Measurements from ENCODE around the gene PPT2. TPM values are rescaled to one million over a fixed set of nuclear protein-coding genes. Genes with fewer than 3 reads are reported as not detected.

The PPT2 gene
- total RNA-seq, 1 donor from 2014 or later, result 40.8 TPM

- Mint-ChIP-seq H3K9me3 (ENCODE audit: unreplicated experiment) (no peaks in the 10 kb centered on the region), H3K27me3 (ENCODE audit: unreplicated experiment) (no peaks in the 10 kb centered on the region), H3K27ac (ENCODE audit: unreplicated experiment) (no peak overlapping the region), H3K4me3 (ENCODE audit: unreplicated experiment) (no peak overlapping the region), H3K36me3 (ENCODE audit: unreplicated experiment) (peaks cover 49% of the 10 kb centered on the region), H3K4me1 (ENCODE audit: unreplicated experiment) (peaks cover 3% of the 10 kb centered on the region)
- TF ChIP-seq, protein P1, sequence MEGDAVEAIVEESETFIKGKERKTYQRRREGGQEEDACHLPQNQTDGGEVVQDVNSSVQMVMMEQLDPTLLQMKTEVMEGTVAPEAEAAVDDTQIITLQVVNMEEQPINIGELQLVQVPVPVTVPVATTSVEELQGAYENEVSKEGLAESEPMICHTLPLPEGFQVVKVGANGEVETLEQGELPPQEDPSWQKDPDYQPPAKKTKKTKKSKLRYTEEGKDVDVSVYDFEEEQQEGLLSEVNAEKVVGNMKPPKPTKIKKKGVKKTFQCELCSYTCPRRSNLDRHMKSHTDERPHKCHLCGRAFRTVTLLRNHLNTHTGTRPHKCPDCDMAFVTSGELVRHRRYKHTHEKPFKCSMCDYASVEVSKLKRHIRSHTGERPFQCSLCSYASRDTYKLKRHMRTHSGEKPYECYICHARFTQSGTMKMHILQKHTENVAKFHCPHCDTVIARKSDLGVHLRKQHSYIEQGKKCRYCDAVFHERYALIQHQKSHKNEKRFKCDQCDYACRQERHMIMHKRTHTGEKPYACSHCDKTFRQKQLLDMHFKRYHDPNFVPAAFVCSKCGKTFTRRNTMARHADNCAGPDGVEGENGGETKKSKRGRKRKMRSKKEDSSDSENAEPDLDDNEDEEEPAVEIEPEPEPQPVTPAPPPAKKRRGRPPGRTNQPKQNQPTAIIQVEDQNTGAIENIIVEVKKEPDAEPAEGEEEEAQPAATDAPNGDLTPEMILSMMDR (IDR thresholded peaks at IDR 0.05), result no peak
- DNase-seq (ENCODE audit: extremely low spot score, unreplicated experiment), result no peak
These were observed 12.6 kb downstream of the PPT2 start for GRCh38 chr6:32166411-32167061.

DNA sequence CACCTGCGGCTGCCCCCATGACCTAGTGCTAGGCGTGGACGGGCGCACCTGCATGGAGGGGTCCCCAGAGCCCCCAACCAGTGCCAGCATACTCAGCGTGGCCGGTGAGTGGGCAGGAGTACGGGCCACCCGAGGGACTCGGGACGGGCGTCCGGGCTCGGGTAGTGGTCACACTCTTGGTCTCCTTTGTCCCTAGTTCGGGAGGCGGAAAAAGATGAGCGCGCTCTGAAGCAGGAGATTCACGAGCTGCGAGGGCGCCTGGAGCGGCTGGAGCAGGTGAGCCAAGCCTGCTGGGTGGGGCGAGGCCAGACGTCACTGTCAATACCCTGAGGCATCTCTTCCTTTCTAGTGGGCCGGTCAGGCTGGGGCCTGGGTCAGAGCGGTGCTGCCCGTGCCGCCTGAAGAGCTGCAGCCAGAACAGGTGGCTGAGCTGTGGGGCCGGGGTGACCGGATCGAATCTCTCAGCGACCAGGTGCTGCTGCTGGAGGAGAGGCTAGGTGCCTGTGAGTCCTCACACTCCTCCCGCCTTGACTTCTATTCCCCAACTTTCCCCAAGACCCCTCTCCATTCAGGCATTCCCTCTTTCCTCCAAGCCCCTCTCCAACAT, 13.3 kb downstream of the PPT2 start:
- Mint-ChIP-seq H3K27me3 (ENCODE audit: unreplicated experiment) (no peaks in the 10 kb centered on the region), H3K36me3 (ENCODE audit: unreplicated experiment) (peaks cover 49% of the 10 kb centered on the region), H3K4me1 (ENCODE audit: unreplicated experiment) (peaks cover 3% of the 10 kb centered on the region), H3K27ac (ENCODE audit: unreplicated experiment) (peak overlapping the region; percentile 35), H3K4me3 (ENCODE audit: unreplicated experiment) (no peak overlapping the region), H3K9me3 (ENCODE audit: unreplicated experiment) (no peaks in the 10 kb centered on the region)
- DNase-seq (ENCODE audit: extremely low spot score, unreplicated experiment), result no peak
- TF ChIP-seq, protein P1 (IDR thresholded peaks at IDR 0.05), result no peak

DNA sequence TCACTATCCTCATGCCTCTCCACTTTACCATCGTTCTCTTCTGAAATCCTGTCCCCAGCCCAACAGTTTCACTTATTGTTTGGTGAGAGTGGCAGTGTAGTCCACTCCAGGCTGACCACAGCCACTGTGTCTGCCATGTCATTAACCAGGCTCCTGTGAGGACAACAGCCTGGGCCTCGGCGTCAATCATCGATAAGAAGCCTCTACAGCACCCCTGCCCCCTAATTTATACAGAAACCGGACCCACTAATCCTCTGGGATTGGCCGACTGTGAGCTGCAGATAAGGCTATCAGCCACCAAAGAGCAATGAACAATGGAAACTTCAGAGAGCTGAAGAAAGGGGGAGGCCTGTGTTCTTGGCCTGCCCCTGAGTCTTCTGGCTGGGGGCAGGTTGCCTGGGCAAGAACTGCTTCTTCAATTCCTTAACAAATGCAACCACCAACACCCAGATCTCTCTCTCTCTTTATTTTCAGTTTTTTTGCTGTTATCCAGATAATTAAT, 13.9 kb downstream of the PPT2 start:
- H3K4me1 Mint-ChIP-seq (ENCODE audit: unreplicated experiment), result peaks cover 6% of the 10 kb centered on the region
- no peaks in the 10 kb centered on the region for H3K9me3 Mint-ChIP-seq (ENCODE audit: unreplicated experiment)
- no peak overlapping the region for H3K4me3 Mint-ChIP-seq (ENCODE audit: unreplicated experiment)
- no peak for DNase-seq (ENCODE audit: extremely low spot score, unreplicated experiment)
- H3K36me3 Mint-ChIP-seq (ENCODE audit: unreplicated experiment), result peaks cover 46% of the 10 kb centered on the region
- no peaks in the 10 kb centered on the region for H3K27me3 Mint-ChIP-seq (ENCODE audit: unreplicated experiment)
- TF ChIP-seq, protein P1 (IDR thresholded peaks at IDR 0.05), result no peak
- H3K27ac Mint-ChIP-seq (ENCODE audit: unreplicated experiment), result peak overlapping the region; percentile 35

DNA sequence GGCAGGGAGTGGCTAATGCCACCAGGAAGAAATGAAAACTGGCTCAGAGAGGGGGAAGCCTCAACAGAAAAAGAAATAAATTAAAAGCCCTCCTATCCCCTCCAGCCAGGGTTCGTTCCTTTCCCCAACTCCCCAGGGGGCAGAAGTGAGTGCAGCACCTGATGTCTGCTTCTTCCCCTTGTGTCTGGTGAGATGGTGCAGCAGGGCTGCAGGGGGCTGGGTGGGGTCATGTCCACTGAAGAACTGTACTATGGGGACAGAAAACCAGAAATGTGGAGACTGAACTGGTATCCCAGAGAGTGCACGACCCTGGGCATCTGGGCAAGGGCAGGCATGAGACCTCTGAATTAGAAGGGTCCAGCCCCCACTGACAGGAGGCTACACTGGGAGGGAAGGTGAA, 14.4 kb downstream of the PPT2 start:
- H3K27ac Mint-ChIP-seq (ENCODE audit: unreplicated experiment), result peak overlapping the region; percentile 35

More for the DNA sequence above, 14.4 kb downstream of the PPT2 start:
- H3K27me3 Mint-ChIP-seq (ENCODE audit: unreplicated experiment), result no peaks in the 10 kb centered on the region
- no peak for DNase-seq (ENCODE audit: extremely low spot score, unreplicated experiment)
- TF ChIP-seq, protein P1 (IDR thresholded peaks at IDR 0.05), result no peak
- peaks cover 42% of the 10 kb centered on the region for H3K36me3 Mint-ChIP-seq (ENCODE audit: unreplicated experiment)
- no peak overlapping the region for H3K4me3 Mint-ChIP-seq (ENCODE audit: unreplicated experiment)
- H3K4me1 Mint-ChIP-seq (ENCODE audit: unreplicated experiment), result peaks cover 7% of the 10 kb centered on the region
- no peaks in the 10 kb centered on the region for H3K9me3 Mint-ChIP-seq (ENCODE audit: unreplicated experiment)
